ENCODE data around the gene KCNQ5. TPM values are rescaled to one million over a fixed set of nuclear protein-coding genes. Genes with fewer than 3 reads are reported as not detected.

KCNQ5 gene
- total and polyA plus RNA-seq, 4 experiments from 2014 or later = 1.0 to 4.2 (median 3.4) TPM; not detected in 1

- no peak for DNase-seq
These were observed 318.4 kb downstream of the KCNQ5 start for GRCh38 chr6:72940265-72940664.

GRCh38 chr6:72941263-72941662, 319.4 kb downstream of the KCNQ5 start:
- Mint-ChIP-seq H3K4me3 (no peak overlapping the region), H3K27ac (no peak overlapping the region), H3K9me3 (no peaks in the 10 kb centered on the region), H3K36me3 (no peaks in the 10 kb centered on the region), H3K27me3 (no peaks in the 10 kb centered on the region), H3K4me1 (no peaks in the 10 kb centered on the region)
- no peaks in the 10 kb centered on the region for H3K9me3 ChIP-seq (ENCODE audit: control insufficient read depth in 1 of 2, low read length in 2 of 2)
- no peak for DNase-seq
- no peak overlapping the region for H3K27ac ChIP-seq (ENCODE audit: low read depth, low read length)
- POLR2A ChIA-PET (ENCODE audit: partially characterized antibody) = no interaction called here
- H3K4me3 ChIP-seq (ENCODE audit: low read length in 2 of 2) = no peak overlapping the region
- no peaks in the 10 kb centered on the region for H3K4me1 ChIP-seq (ENCODE audit: insufficient read depth, low read length)
- H3K27me3 ChIP-seq (ENCODE audit: insufficient read depth, low read length) = no peaks in the 10 kb centered on the region
- intact Hi-C loops (cut with micrococcal nuclease) = no loop called here
- H3K36me3 ChIP-seq (ENCODE audit: insufficient read depth, low read length) = no peaks in the 10 kb centered on the region
- CTCF ChIA-PET (ENCODE audit: partially characterized antibody) = no interaction called here

More at GRCh38 chr6:72940265-72940664, 318.4 kb downstream of the KCNQ5 start:
- no peaks in the 10 kb centered on the region for H3K9me3 ChIP-seq (ENCODE audit: control insufficient read depth in 1 of 2, low read length in 2 of 2)
- Mint-ChIP-seq H3K4me1 (no peaks in the 10 kb centered on the region), H3K27ac (no peak overlapping the region), H3K9me3 (no peaks in the 10 kb centered on the region), H3K4me3 (no peak overlapping the region), H3K27me3 (no peaks in the 10 kb centered on the region), H3K36me3 (no peaks in the 10 kb centered on the region)
- POLR2A ChIA-PET (ENCODE audit: partially characterized antibody) = no interaction called here
- H3K27ac ChIP-seq (ENCODE audit: low read depth, low read length) = no peak overlapping the region
- no peaks in the 10 kb centered on the region for H3K4me1 ChIP-seq (ENCODE audit: insufficient read depth, low read length)
- H3K4me3 ChIP-seq (ENCODE audit: low read length in 2 of 2) = no peak overlapping the region
- CTCF ChIA-PET (ENCODE audit: partially characterized antibody) = no interaction called here
- no peaks in the 10 kb centered on the region for H3K27me3 ChIP-seq (ENCODE audit: insufficient read depth, low read length)
- no peaks in the 10 kb centered on the region for H3K36me3 ChIP-seq (ENCODE audit: insufficient read depth, low read length)
- intact Hi-C loops (cut with micrococcal nuclease) = no loop called here

DNA sequence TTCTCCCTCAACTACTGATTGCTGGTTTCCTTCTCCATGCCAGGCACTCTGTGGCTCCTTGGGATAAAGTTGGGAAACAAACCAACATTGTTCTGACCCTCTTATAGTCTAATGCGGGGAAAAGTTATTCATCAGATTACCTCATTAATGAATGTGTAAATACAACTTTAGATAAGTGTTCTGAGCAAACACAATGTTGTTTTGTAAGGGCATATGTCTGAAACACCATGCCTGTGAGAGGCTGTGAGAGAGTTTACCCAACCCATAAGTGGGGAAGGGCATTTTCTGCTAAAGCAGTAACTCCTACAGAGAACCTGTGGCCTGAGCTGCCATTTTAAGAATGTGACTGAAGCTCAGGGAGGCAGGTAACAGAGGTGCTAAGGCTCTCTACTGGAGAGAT, 319.9 kb downstream of the KCNQ5 start:
- H3K9me3 ChIP-seq (ENCODE audit: control insufficient read depth in 1 of 2, low read length in 2 of 2) = no peaks in the 10 kb centered on the region

DNA sequence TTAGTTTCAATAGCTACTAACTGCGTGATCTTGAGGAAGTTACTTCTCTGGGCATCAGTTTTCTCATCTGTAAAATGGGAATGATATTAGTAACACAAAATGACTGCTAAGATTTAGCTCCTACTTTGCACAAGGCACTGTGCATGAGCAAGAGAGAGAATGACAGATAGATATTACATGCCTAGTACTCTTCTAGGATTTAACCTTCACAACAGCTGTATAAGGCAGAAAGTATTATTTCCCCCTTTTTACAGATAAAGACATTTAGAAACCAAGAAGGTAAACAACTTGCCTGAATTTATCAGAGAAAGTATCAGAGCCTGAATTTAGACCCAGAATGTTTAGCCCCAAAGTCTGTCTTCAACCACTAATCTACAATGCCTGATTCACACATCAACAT, 321.8 kb downstream of the KCNQ5 start:
- H3K27me3 ChIP-seq (ENCODE audit: insufficient read depth, low read length) = no peaks in the 10 kb centered on the region
- no peaks in the 10 kb centered on the region for H3K36me3 ChIP-seq (ENCODE audit: insufficient read depth, low read length)
- no peaks in the 10 kb centered on the region for H3K27me3 Mint-ChIP-seq
- DNase-seq = no peak
- intact Hi-C loops (cut with micrococcal nuclease) = no loop called here
- H3K27ac Mint-ChIP-seq = no peak overlapping the region
- H3K9me3 ChIP-seq (ENCODE audit: control insufficient read depth in 1 of 2, low read length in 2 of 2) = no peaks in the 10 kb centered on the region
- CTCF ChIA-PET (ENCODE audit: partially characterized antibody) = no interaction called here
- no peaks in the 10 kb centered on the region for H3K9me3 Mint-ChIP-seq
- POLR2A ChIA-PET (ENCODE audit: partially characterized antibody) = no interaction called here
- no peaks in the 10 kb centered on the region for H3K4me1 Mint-ChIP-seq
- no peaks in the 10 kb centered on the region for H3K4me1 ChIP-seq (ENCODE audit: insufficient read depth, low read length)
- no peak overlapping the region for H3K4me3 ChIP-seq (ENCODE audit: low read length in 2 of 2)
- H3K36me3 Mint-ChIP-seq = no peaks in the 10 kb centered on the region
- H3K4me3 Mint-ChIP-seq = no peak overlapping the region
- H3K27ac ChIP-seq (ENCODE audit: low read depth, low read length) = no peak overlapping the region

More for the DNA sequence above, 319.9 kb downstream of the KCNQ5 start:
- H3K4me1 Mint-ChIP-seq = no peaks in the 10 kb centered on the region
- no peak overlapping the region for H3K27ac Mint-ChIP-seq
- H3K9me3 Mint-ChIP-seq = no peaks in the 10 kb centered on the region
- Histone ChIP-seq H3K4me1 (ENCODE audit: insufficient read depth, low read length) (no peaks in the 10 kb centered on the region), H3K36me3 (ENCODE audit: insufficient read depth, low read length) (no peaks in the 10 kb centered on the region), H3K4me3 (ENCODE audit: low read length in 2 of 2) (no peak overlapping the region), H3K27me3 (ENCODE audit: insufficient read depth, low read length) (no peaks in the 10 kb centered on the region), H3K27ac (ENCODE audit: low read depth, low read length) (no peak overlapping the region)
- CTCF ChIA-PET (ENCODE audit: partially characterized antibody) = no interaction called here
- no peaks in the 10 kb centered on the region for H3K36me3 Mint-ChIP-seq
- no peak overlapping the region for H3K4me3 Mint-ChIP-seq
- POLR2A ChIA-PET (ENCODE audit: partially characterized antibody) = no interaction called here
- no peaks in the 10 kb centered on the region for H3K27me3 Mint-ChIP-seq
- no peak for DNase-seq
- intact Hi-C loops (cut with micrococcal nuclease) = no loop called here

- no peaks in the 10 kb centered on the region for H3K27me3 Mint-ChIP-seq
- H3K4me1 ChIP-seq (ENCODE audit: insufficient read depth, low read length) = no peaks in the 10 kb centered on the region
- no peak overlapping the region for H3K27ac ChIP-seq (ENCODE audit: low read depth, low read length)
- no peaks in the 10 kb centered on the region for H3K27me3 ChIP-seq (ENCODE audit: insufficient read depth, low read length)
- H3K4me3 Mint-ChIP-seq = no peak overlapping the region
- H3K9me3 Mint-ChIP-seq = no peaks in the 10 kb centered on the region
- no peak overlapping the region for H3K4me3 ChIP-seq (ENCODE audit: low read length in 2 of 2)
- H3K4me1 Mint-ChIP-seq = no peaks in the 10 kb centered on the region
- H3K36me3 ChIP-seq (ENCODE audit: insufficient read depth, low read length) = no peaks in the 10 kb centered on the region
- H3K27ac Mint-ChIP-seq = no peak overlapping the region
- intact Hi-C loops (cut with micrococcal nuclease) = no loop called here
- no peaks in the 10 kb centered on the region for H3K9me3 ChIP-seq (ENCODE audit: control insufficient read depth in 1 of 2, low read length in 2 of 2)
- no peaks in the 10 kb centered on the region for H3K36me3 Mint-ChIP-seq
- no peak for DNase-seq
- ChIA-PET POLR2A (ENCODE audit: partially characterized antibody) (no interaction called here), CTCF (ENCODE audit: partially characterized antibody) (no interaction called here)
These were observed 322.8 kb downstream of the KCNQ5 start for GRCh38 chr6:72944660-72945059.

- ChIA-PET CTCF (ENCODE audit: partially characterized antibody) (no interaction called here), POLR2A (ENCODE audit: partially characterized antibody) (no interaction called here)
- H3K9me3 ChIP-seq (ENCODE audit: control insufficient read depth in 1 of 2, low read length in 2 of 2) = no peaks in the 10 kb centered on the region
- H3K9me3 Mint-ChIP-seq = no peaks in the 10 kb centered on the region
- H3K27me3 ChIP-seq (ENCODE audit: insufficient read depth, low read length) = no peaks in the 10 kb centered on the region
- H3K27ac ChIP-seq (ENCODE audit: low read depth, low read length) = no peak overlapping the region
- no peaks in the 10 kb centered on the region for H3K4me1 ChIP-seq (ENCODE audit: insufficient read depth, low read length)
- intact Hi-C loops (cut with micrococcal nuclease) = no loop called here
- no peaks in the 10 kb centered on the region for H3K4me1 Mint-ChIP-seq
- H3K36me3 ChIP-seq (ENCODE audit: insufficient read depth, low read length) = no peaks in the 10 kb centered on the region
- no peak overlapping the region for H3K4me3 ChIP-seq (ENCODE audit: low read length in 2 of 2)
- no peak for DNase-seq
- H3K27me3 Mint-ChIP-seq = no peaks in the 10 kb centered on the region
- H3K27ac Mint-ChIP-seq = no peak overlapping the region
- H3K4me3 Mint-ChIP-seq = no peak overlapping the region
- no peaks in the 10 kb centered on the region for H3K36me3 Mint-ChIP-seq
These were observed 324.9 kb downstream of the KCNQ5 start for GRCh38 chr6:72946774-72947173.

DNA sequence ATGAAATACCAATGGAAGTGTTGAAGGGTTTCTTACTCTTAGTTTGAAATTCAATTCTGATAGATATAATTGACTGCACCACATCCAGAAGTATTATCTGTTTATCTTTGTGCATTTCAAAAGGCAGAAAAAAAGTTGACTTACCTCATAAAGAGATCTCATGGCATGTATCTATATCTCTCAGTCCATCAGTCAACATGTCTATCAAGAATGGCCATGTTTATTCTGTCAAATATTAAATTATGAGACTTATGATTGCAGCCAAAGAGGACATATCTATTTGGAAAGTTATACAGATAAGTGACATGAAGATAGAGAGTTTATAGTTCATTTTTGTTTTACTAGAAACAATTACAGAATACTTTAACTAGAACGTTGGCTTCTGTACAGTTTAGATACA, 325.7 kb downstream of the KCNQ5 start:
- Histone ChIP-seq H3K27ac (ENCODE audit: low read depth, low read length) (no peak overlapping the region), H3K4me1 (ENCODE audit: insufficient read depth, low read length) (no peaks in the 10 kb centered on the region), H3K36me3 (ENCODE audit: insufficient read depth, low read length) (no peaks in the 10 kb centered on the region), H3K4me3 (ENCODE audit: low read length in 2 of 2) (no peak overlapping the region), H3K9me3 (ENCODE audit: control insufficient read depth in 1 of 2, low read length in 2 of 2) (no peaks in the 10 kb centered on the region), H3K27me3 (ENCODE audit: insufficient read depth, low read length) (no peaks in the 10 kb centered on the region)
- no peaks in the 10 kb centered on the region for H3K36me3 Mint-ChIP-seq
- DNase-seq = no peak
- intact Hi-C loops (cut with micrococcal nuclease) = no loop called here
- no peak overlapping the region for H3K4me3 Mint-ChIP-seq
- H3K27me3 Mint-ChIP-seq = no peaks in the 10 kb centered on the region
- H3K4me1 Mint-ChIP-seq = no peaks in the 10 kb centered on the region
- H3K27ac Mint-ChIP-seq = no peak overlapping the region
- H3K9me3 Mint-ChIP-seq = no peaks in the 10 kb centered on the region
- CTCF ChIA-PET (ENCODE audit: partially characterized antibody) = no interaction called here
- POLR2A ChIA-PET (ENCODE audit: partially characterized antibody) = no interaction called here

DNA sequence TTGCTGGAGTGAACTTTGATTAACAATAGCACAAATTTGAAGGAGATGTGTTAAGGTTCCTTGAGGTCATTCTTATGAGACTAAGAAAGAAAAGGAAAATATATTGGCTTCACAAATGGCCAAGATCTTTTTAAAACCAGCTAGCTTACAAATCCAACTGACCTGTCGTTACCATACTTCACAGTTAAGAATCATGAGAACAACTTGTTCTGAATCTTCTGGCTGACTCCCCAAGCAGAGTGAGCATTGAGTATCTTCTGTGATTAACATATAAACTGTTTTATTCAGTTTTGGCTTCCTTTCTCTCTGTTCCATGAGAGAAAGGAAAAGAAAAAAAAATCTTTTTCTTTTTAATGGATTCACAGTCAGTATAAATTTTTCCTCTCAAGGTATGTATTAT, 326.3 kb downstream of the KCNQ5 start:
- H3K27me3 Mint-ChIP-seq = no peaks in the 10 kb centered on the region
- Histone ChIP-seq H3K4me1 (ENCODE audit: insufficient read depth, low read length) (no peaks in the 10 kb centered on the region), H3K27ac (ENCODE audit: low read depth, low read length) (no peak overlapping the region), H3K36me3 (ENCODE audit: insufficient read depth, low read length) (no peaks in the 10 kb centered on the region), H3K4me3 (ENCODE audit: low read length in 2 of 2) (no peak overlapping the region), H3K9me3 (ENCODE audit: control insufficient read depth in 1 of 2, low read length in 2 of 2) (no peaks in the 10 kb centered on the region), H3K27me3 (ENCODE audit: insufficient read depth, low read length) (no peaks in the 10 kb centered on the region)
- no peaks in the 10 kb centered on the region for H3K36me3 Mint-ChIP-seq
- no peak overlapping the region for H3K4me3 Mint-ChIP-seq
- no peak for DNase-seq
- H3K4me1 Mint-ChIP-seq = no peaks in the 10 kb centered on the region
- POLR2A ChIA-PET (ENCODE audit: partially characterized antibody) = no interaction called here
- H3K27ac Mint-ChIP-seq = no peak overlapping the region
- CTCF ChIA-PET (ENCODE audit: partially characterized antibody) = no interaction called here
- no peaks in the 10 kb centered on the region for H3K9me3 Mint-ChIP-seq
- intact Hi-C loops (cut with micrococcal nuclease) = no loop called here

Measured in CD4-positive, alpha-beta memory T cell (primary cell).